ENCODE measurements around the gene RGMA.

- TF ChIP-seq CTCF (IDR thresholded peaks at IDR 0.05) (no peak), ZFX (IDR thresholded peaks at IDR 0.05; ENCODE audit: borderline replicate concordance) (no peak)
These were observed 60.3 kb downstream of the RGMA start for GRCh38 chr15:93028632-93029213.
